NCI-H2081 (cell line): ENCODE results near the gene MAGI1.
"Not testable (repeated sequence)": the region's sequence is repeated elsewhere in the genome, so short reads cannot be mapped to it uniquely, and the experiment has no call there.

Experiments
- DNase-seq, 2 experiments: peaks; one replicate each; lab custom pipeline; 2025; lab: John Stamatoyannopoulos, UW

Gene MAGI1

GRCh38 chr3:66038726-66039589 is at the start of gene MAGI1:
MAGI1 (minus strand) TSS chr3:66038918; CDS start chr3:66038308, 610 bp downstream.
- DNase-seq, result peak; percentile 82 to 89

- no peak for DNase-seq
Measured at GRCh38 chr3:66083784-66084213, 45.1 kb upstream of the MAGI1 start.

GRCh38 chr3:66083096-66083678 is 44.5 kb upstream of the MAGI1 start:
- DNase-seq, result no peak

GRCh38 chr3:66082679-66083078 is 44.0 kb upstream of the MAGI1 start:
- no peak for DNase-seq

GRCh38 chr3:66080167-66080566 is 41.4 kb upstream of the MAGI1 start:
- DNase-seq, result no peak

GRCh38 chr3:66077973-66078372 is 39.3 kb upstream of the MAGI1 start:
- DNase-seq, result no peak

- no peak for DNase-seq
Measured at GRCh38 chr3:66076861-66077470, 38.2 kb upstream of the MAGI1 start.

- no peak for DNase-seq
Measured at GRCh38 chr3:66075281-66075680, 36.6 kb upstream of the MAGI1 start.

- no peak for DNase-seq
Measured at GRCh38 chr3:66073464-66074141, 34.9 kb upstream of the MAGI1 start.

- no peak for DNase-seq
Measured at GRCh38 chr3:66068255-66068654, 29.5 kb upstream of the MAGI1 start.

GRCh38 chr3:66066963-66067617 is 28.4 kb upstream of the MAGI1 start:
- no peak for DNase-seq

- DNase-seq, result no peak
Measured at GRCh38 chr3:66055289-66055688, 16.6 kb upstream of the MAGI1 start.

- no peak for DNase-seq
Measured at GRCh38 chr3:66053550-66054094, 14.9 kb upstream of the MAGI1 start.

- DNase-seq, result no peak
Measured at GRCh38 chr3:66052721-66053549, 14.2 kb upstream of the MAGI1 start.

GRCh38 chr3:66050821-66051220 is 12.1 kb upstream of the MAGI1 start:
- DNase-seq, result no peak

- no peak for DNase-seq
Measured at GRCh38 chr3:66048051-66048395, 9.3 kb upstream of the MAGI1 start.

GRCh38 chr3:66047311-66048050 is 8.8 kb upstream of the MAGI1 start:
- no peak for DNase-seq

GRCh38 chr3:66046321-66046720 is 7.6 kb upstream of the MAGI1 start:
- not testable (repeated sequence) for DNase-seq

GRCh38 chr3:66041828-66042227 is 3.1 kb upstream of the MAGI1 start:
- DNase-seq, result no peak

- no peak for DNase-seq
Measured at GRCh38 chr3:66041116-66041515, 2.4 kb upstream of the MAGI1 start.
